EH (cell line): Measurements from ENCODE around the gene TMEM59L.
"Not testable (repeated sequence)": the region's sequence is repeated elsewhere in the genome, so short reads cannot be mapped to it uniquely, and the experiment has no call there.

ENCODE experiments used
- DNase-seq: peaks from one replicate; pipeline ENCODE4 v3.0.0-alpha.2; 2015; ENCODE audit warnings: low read depth

TMEM59L gene

DNA sequence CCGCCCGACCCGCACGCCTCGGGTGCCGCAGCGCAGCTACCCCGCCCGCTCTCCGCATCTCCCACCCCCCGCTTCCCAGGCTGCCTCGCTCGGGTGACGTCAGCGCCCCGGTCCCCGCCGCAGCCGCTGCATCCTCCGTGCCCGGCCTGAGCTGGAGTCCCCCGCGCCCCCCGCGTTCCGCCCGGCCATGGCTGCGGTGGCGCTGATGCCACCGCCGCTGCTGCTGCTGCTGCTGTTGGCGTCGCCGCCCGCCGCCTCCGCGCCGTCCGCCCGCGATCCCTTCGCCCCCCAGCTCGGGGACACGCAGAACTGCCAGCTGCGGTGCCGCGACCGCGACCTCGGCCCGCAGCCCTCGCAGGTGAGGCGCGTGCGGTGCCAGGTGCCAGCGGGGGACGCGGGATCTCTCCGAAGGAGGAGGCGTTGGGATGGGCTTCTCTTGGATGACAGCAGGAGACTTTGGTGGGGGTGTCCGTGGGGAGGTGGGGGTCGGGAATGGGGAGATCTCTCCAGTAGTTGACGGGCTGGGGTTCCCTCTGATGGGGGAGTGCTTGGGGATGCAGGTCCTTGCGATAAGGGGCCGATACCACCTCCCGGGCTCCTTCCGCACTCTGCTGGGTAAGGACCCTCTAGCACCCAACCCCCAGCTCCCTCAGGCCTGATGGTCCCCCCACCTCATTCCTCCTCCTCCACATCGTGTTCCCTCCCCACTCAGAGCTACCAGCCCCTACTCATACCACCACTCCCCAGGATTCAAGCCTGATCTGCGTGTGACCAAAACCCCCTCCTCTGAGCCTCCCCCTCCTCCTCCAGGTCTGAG is at the start of gene TMEM59L:
TMEM59L (plus strand) TSS at position 99 of the 817 bp plus-strand sequence; CDS start at position 188, 89 bp downstream.
- peak; percentile 23 for DNase-seq

DNA sequence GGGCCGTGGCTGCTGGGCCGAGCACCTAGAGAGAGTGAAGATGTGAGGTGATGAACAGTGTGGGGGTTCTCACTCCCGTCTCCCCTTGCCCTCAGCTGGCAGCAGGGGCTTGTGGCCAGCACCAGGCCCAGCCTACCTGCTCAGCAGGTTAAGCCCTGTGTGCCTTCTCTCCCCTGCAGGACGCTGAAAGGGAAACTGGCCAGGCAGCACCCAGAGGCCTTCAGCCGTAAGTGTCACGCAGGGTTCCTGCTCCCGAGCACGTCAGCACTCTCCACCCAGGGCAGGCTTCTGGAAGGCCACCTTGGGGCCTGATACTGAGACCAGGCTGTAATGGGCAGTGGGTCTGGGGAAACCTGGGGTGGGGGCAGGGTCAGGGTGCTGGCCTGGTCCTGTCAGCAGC is 45.7 kb upstream of the TMEM59L start:
- no peak for DNase-seq

GRCh38 chr19:18568367-18568766 is 44.3 kb upstream of the TMEM59L start:
- no peak for DNase-seq

DNA sequence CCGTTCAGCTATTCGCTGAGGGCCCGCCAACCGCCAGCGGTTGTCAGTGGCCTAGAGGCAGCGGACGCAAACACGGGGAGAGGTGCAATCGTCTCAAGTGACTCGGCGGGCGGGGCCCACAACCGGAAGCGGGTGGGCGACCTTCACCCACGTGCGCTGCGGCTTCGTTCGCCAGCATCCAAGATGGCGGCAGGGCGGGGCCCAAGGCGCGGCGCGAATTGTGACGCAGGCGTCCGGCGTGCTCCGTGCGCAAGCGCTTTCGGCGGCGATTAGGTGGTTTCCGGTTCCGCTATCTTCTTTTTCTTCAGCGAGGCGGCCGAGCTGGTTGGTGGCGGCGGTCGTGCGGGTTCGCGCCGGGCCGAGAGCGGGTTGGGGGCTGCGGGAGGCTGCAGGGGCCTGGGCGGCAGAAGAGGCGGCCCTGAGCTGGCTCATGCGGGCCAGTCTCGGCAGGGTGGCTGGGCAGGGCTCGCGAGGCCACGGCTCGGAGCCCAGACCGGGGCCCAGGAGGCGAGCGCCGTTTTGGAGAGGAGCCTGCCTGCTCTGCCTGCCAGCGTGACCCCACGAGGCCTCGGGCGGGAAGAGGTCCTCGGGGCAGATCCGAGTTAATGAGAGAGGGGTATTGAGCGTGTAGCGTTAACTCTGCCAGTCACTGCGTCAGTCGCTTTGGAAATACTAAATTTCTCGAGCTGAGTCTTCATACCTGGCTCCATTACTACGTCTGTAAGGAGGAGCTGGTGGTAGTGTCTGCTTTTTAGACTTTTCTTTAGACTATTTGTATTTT is 40.9 kb upstream of the TMEM59L start, which contains the start of gene UBA52:
UBA52 (plus strand) TSS at position 294 of the 781 bp plus-strand sequence. CDS start 1,444 bp downstream, outside the sequence.
- peak; percentile 97 for DNase-seq

DNA sequence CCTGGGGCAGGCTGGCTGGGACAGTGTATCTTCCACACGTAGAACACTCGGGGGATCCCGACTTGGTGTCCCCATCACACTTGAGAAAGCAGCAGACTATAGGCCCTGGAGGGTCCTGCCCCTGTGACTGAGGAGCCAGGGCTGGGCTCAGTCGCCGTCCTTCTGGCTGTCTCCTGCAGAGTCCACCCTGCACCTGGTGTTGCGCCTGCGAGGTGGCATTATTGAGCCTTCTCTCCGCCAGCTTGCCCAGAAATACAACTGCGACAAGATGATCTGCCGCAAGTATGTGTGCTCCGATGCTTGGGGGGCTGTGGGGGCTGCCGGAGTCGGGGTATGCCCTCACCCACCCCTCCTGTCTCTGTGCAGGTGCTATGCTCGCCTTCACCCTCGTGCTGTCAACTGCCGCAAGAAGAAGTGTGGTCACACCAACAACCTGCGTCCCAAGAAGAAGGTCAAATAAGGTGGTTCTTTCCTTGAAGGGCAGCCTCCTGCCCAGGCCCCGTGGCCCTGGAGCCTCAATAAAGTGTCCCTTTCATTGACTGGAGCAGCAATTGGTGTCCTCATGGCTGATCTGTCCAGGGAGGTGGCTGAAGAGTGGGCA is 37.9 kb upstream of the TMEM59L start:
- DNase-seq, result no peak

- no peak for DNase-seq
These were observed 36.3 kb upstream of the TMEM59L start for GRCh38 chr19:18576383-18576782.

DNA sequence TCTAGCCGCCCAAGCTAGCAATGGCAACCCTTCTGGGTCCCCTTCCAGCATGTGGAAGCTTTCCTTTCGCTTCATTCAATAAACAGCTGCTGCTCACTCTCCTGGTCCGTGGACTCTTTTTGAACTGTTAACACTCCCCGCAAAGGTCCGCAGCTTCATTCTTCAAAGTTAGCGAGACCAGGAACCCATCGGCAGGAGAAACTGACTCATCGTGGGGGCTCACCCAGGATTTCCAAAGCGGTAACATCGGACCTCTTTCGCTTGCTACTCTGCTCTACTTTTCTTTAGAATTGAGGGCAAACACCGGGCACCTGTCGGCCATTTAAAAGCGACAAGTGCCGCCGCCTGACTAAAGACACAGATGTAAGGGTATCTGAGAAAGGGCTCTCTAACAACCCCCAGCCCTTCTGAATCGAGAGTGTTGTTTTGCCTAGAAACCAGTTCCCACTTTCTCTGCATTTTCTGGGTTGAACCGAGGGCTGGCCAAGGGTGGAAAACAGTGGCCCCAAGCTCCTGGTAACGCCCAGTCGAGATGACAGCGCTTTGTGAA is 35.2 kb upstream of the TMEM59L start:
- DNase-seq, result no peak

- no peak for DNase-seq
These were observed 32.4 kb upstream of the TMEM59L start for GRCh38 chr19:18580311-18580710.

DNA sequence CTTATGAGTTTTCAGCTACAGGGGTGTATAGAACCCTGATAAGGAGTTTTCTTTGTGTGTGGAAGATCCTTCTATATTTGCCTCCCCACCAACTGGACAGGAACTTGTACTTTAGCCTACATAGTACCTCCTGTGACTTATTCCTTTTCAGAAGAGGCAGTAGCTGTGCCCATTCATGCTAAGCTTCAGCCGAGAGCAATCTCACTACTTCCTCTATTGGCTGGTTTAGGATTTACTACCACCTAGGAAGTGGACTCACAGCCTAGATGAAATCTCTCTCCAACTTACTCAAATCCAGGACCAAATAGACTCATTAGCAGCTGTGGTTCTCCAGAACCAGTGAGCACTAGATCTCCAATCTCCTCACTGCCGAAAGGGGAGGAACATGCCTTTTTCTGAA is 26.4 kb upstream of the TMEM59L start:
- peak; percentile 15 for DNase-seq

- no peak for DNase-seq
These were observed 25.1 kb upstream of the TMEM59L start for GRCh38 chr19:18587561-18587960.

- DNase-seq, result no peak
These were observed 24.6 kb upstream of the TMEM59L start for GRCh38 chr19:18587962-18588610.

DNA sequence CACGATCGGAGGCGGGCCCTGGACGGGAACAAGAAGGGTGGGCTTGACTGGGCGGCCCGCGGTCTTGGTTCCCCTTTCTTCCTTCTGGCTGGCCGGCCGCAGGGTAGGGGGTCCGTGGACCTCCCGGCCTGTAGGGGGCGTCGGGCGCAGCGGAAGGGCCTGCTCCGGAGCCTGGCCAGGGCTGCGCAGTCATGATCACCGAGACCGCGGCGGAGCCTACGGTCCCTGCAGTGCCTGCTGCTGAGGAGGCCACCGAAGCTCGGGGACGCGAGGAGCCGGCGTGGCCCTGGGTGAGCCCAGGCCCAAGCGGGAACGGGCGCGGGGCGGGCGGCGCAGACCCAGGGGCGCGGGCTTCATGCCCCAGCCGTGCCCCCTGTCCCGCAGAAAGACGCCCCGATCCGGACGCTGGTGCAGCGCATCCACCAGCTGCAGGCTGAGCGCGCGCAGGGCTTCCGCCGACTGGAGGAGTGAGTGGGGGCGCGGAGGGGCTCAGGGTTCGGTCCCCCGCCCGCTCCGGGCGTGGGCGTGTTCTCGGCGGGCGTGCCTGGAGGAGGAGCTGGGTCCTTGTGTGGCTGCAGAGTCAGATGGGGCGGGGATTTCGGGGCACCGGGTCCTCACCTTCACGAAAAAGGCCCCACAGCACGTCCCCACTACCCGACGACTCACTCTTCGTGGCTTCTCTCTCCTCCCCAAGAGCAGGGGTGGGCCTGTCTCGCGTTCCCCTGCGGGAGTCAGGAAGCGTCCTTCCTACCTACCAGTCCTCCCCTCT is 23.9 kb upstream of the TMEM59L start, which contains the start of gene REX1BD:
REX1BD (plus strand) TSS at position 188 of the 769 bp plus-strand sequence; CDS start at position 192, 4 bp downstream.
- peak; percentile 77 for DNase-seq

DNA sequence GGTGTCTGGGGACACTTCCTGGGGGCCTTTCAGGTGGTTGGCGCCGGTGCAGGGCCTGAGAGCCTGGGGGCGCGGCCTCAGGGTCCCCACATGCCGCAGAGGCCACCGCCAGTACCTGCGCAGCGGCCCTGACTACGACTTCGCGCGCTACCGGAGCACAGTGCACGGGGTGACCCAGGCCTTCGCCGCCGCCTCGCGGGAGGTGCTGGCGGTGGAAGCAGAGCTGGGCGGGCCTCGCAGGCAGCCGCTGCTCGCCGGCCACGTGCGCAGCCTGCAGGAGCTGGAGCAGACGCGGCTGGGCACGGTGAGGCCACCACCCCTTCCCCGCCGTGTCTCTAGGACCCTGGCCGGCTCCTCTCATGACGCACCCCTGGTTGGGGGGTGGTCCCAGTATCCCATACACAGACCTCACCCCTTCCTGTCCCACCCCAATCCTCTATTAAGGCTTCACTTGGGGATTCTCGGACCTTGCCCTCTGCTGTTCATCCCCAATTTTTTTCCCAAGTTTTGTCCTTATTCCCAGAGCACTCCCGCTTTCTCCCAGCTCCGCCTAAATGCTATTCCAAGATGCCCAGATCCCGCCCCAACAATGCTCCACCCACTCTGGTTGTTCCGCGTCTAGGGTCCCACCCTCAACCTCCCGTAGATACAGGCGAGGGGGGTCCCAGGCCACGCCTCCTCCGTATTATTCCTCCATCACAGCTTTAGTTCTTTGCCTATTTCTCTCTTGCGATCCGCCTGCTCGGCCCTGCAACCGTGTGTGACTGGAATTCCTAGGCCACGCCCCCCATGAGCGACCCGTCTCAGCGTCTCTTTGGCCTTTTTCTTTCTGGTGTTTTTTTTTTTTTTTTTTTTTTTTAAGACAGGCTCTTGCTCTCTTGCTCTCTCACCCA is 23.0 kb upstream of the TMEM59L start:
- peak; percentile 64 for DNase-seq

DNA sequence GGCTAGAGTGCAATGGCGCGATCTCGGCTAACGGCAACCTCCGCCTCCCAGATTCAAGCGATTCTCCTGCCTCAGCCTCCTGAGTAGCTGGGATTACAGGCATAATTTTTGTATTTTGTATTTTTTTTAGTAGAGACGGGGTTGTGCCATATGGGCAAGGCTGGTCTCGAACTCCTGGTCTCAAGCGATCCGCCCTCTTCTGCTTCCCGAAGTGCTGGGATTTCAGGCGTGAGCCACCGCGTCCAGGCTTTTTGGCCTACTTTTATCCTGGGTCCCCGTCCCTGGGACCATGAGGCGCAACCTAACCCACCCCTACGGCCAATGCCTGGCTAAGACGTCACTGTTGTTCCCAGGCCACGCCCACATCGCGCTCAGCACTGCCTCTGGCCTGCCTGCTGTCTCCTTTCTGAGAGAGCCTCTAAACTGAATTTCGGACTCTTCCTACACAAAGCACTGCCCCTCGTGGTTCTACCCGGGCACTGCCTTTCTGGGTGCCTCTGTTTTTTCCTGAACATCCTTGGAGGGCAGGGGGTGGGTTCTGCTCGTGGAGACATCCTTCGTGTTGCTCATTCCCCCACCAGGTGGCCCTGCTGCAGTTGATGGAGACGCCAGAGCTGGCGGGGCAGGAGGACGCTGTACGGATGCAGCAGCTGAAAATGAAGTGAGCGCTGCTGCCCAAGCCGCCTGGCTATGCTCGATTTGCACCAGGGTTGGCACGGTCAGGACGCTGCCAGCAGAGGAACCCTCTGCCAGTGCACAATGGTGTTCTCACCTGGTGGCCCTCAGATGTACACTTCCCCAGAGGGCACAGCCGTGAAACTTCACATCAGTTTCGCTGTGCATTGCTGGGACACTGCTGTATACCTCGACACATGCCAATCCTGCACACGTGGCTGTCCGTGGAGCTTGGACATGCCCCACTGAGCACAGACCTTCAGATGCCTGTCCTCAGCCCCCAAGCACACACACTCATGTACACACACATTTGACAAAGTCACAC is 22.1 kb upstream of the TMEM59L start:
- DNase-seq, result peak; percentile 77

DNA sequence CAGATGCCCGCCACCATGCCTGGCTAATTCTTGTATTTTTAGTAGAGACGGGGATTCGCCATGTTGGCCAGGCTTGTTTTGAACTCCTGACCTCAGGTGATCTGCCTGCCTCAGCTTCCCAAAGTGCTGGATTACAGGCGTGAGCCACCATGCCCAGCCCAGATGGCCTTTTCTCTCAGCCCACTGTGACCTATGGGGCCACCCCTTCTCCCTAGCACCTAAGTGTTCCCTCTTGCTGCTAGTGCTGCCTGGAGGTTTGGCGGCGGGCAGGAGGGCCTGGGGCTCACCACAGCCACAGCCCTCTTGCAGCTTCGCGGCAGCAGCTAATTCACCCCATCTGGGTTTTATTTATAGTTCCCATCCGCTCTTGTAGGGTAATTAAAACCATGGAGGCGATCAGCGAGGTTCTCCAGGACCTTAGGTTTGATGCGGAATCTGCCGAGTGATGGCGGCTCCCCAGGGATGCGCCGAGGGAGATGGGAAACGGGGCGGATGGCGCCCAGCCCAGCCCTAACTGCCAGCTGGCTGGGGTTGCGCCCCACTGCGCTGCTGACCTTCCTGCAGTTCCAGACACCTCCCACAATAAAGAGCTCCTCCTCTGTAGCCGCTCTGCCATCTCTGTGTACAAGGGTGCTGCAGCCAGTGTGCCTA is 20.8 kb upstream of the TMEM59L start:
- peak; percentile 9 for DNase-seq

- not testable (repeated sequence) for DNase-seq
These were observed 19.9 kb upstream of the TMEM59L start for GRCh38 chr19:18592732-18593131.

DNA sequence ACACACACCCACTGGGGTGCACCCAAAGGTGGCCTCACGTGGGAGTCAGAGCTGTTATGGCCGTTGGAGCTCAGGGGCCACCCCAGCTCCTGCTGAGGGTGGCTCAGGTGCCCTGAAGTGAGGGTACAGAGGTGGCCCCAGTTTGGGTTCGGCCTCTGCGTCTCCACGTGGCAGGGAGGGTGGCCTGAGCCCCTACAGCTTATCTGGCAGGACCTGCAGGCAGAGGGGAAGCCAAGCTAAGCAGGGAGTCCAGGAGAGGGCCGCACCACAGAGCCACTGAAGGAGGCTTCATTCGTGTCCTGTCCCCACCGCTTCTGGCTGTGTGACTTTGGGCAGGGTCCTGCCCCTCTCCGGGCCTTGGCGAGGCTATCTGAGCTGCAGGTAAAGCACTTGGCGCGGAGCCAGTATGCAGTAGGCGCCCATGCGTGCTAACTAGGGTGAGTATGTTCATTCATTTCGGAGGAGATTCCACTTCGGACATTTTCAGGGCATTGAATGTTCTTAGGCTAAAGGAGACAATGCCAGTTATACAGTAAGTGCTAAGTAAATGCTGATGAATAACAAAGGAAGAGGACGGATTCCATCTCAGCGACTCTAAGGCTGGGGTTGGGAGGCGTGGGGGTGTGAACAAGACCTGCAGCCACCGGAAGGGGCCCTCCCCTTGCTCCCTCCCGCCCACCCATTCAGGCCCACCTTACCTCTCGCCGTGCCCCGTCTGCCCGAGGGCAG is 19.1 kb upstream of the TMEM59L start:
- DNase-seq, result no peak
